GM21367 (cell line): ENCODE data around the gene SHKBP1.

Experiments
- ATAC-seq: cut with Tn5 transposase; IDR thresholded peaks from one replicate; pipeline ENCODE4 v1.9.1; 2021; ENCODE audit not compliant: unreplicated experiment

SHKBP1 gene

DNA sequence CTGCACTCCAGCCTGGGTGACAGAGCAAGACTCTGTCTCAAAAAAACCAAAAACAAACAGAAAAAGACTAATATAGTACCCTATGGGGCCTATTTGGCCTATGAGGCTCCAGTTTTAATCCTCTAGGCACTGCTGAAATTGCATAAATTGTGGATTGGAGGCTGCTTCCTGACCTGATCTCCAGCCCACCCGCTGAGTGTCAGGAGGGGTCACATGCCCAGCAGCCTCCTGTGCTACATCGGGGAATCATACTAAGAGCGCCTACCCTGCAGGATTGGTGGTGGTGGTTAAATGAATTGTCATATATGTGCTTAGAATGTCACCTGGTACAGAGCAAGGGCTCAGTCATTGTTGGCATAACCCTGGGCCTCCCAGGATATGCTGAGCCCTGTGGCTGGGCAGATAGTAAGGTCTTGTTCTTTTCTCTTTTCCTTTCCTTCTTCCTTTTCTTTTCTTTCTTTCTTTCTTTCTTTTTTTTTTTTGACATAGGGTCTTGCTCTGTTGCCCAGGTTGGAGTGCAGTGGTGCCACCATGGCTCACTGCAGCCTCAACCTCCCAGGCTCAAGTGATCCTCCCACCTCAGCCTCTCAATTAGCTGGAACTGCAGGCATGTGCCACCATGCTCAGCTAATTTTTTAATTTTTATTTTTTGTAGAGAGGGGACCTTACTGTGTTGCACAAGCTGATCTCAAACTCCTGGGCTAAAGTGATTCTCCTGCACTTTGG is 55.8 kb downstream of the SHKBP1 start:
- ATAC-seq: no peak

DNA sequence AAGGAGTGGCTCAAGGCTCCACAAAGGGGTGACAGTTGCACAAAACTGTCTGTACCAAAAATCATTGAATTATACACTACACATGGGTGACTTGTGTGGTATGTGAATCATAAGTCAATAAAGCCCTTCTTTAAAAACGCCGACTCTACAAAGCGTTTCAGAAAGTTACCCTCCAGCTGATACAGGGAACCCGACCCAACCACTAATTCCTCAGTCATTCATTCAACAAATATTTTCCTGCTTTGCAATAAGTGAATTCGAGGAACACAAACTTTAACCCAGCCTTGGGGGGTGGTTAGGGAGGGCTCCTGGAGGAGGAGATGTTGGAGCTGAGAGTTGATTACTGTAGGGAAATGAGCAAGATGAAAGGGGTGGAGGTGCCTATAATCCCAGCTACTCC is 56.5 kb downstream of the SHKBP1 start:
- ATAC-seq: no peak

DNA sequence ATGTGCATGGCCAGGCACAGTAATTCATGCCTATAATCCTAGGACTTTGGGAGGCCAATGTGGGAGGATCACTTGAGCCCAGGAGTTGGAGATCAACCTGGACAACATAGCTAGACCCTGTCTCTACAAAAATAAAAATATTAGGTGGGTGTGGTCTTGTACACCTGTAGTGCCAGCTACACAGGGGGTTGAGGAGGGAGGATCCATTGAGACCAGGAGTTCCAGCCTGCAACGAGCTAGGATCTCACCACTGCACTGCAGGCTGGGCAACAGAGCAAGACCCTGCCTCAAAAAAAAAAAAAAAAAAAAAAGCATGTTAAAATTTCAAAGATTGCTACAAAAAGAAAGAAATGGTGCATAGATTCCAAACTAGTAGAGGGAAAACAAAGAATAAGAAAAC is 61.7 kb downstream of the SHKBP1 start:
- no peak for ATAC-seq

DNA sequence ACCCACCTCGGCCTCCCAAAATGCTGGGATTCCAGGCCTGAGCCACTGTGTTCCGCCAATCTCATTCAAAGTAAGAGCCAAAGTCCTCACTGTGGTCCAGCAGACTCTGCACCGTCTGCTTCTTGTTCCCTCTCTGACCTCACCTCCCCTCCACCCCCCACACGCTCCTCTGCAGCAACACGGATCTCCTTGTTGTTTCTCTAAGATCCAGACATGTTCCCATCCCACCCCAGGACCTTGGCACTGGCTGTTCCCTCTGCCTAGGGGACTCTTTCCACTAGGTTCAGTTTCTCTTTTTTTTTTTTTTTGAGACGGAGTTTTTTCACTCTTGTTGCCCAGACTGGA is 62.9 kb downstream of the SHKBP1 start:
- no peak for ATAC-seq

DNA sequence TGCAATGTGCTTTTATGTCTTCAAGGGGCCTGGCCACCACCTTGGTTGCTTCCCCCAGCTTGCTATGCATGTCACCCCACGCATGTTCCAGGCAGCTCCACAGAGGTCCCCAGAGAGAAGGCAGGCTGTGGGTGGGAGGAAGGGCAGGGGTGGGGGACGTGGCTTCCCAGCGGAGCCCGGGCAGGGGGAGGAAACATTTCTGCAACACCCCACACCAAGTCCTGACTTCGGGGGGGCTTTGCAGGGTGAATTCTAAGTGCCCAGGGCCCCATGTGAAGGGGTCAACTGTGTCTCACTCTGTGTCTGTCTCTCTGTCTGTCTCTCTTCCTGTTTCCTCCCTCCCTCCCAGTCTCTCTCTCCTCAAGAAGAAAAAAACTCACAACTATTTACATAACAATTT is 64.1 kb downstream of the SHKBP1 start:
- no peak for ATAC-seq
